Keratinocyte (primary cell): Measurements from ENCODE around the gene CPA3. TPM values are rescaled to one million over a fixed set of nuclear protein-coding genes. Genes with fewer than 3 reads are reported as not detected.

ENCODE experiments used
- DNase-seq: peaks from one replicate; pipeline ENCODE4 v3.0.0-alpha.2; 2011; ENCODE audit warnings: low read depth, missing footprints, low spot score
- FAIRE-seq: peaks from 2 replicates; lab custom pipeline; 2011; peaks lifted over from hg19 to GRCh38; lab: Jason Lieb, UNC
- H2AFZ ChIP-seq: 2 replicates; pipeline ENCODE4 v1.6.0; 2012; ENCODE audit warnings: low read length, control low read depth, inconsistent platforms; ENCODE audit not compliant: control insufficient read depth
- H3K27ac ChIP-seq: 2 replicates; pipeline ENCODE4 v1.5.1; 2011; ENCODE audit warnings: low read length; ENCODE audit not compliant: control insufficient read depth, insufficient read depth
- H3K27me3 ChIP-seq: 3 replicates; pipeline ENCODE4 v1.6.0; 2011; ENCODE audit warnings: low read length; ENCODE audit not compliant: control insufficient read depth, insufficient read depth; ENCODE audit errors: extremely low read depth
- H3K36me3 ChIP-seq, 2 experiments: 2 replicates in 1 of 2; 3 replicates in 1 of 2; pipeline ENCODE4 v1.5.1; 2011; ENCODE audit warnings: low read length in 2 of 2, mild to moderate bottlenecking in 1 of 2; ENCODE audit not compliant: control insufficient read depth in 2 of 2, insufficient read depth in 2 of 2; ENCODE audit errors: extremely low read depth in 1 of 2
- H3K4me1 ChIP-seq: 3 replicates; pipeline ENCODE4 v1.5.1; 2011; ENCODE audit warnings: low read length; ENCODE audit not compliant: control insufficient read depth, insufficient read depth; ENCODE audit errors: extremely low read depth
- H3K4me2 ChIP-seq: 3 replicates; pipeline ENCODE4 v1.6.0; 2011; ENCODE audit warnings: low read depth, low read length; ENCODE audit not compliant: control insufficient read depth, insufficient read depth; ENCODE audit errors: extremely low read depth
- H3K4me3 ChIP-seq, 3 experiments: fragments of 200-600 bp in 1 of 3; sonication (generic) in 1 of 3; 2 replicates in 2 of 3; 3 replicates in 1 of 3; pipeline ENCODE4 v1.5.1; 2011 to 2016; ENCODE audit warnings: low read length in 3 of 3, mild to moderate bottlenecking in 3 of 3, control low read depth in 2 of 3, inconsistent platforms in 1 of 3, low read depth in 1 of 3, mixed read lengths in 1 of 3, mixed run types in 1 of 3, moderate library complexity in 1 of 3; ENCODE audit not compliant: control insufficient read depth in 2 of 3, insufficient read depth in 2 of 3; ENCODE audit errors: extremely low read depth in 1 of 3
- H3K79me2 ChIP-seq: 2 replicates; pipeline ENCODE4 v1.6.0; 2012; ENCODE audit warnings: low read length; ENCODE audit not compliant: control insufficient read depth, insufficient read depth
- H3K9ac ChIP-seq: 3 replicates; pipeline ENCODE4 v1.6.0; 2011; ENCODE audit warnings: low read length; ENCODE audit not compliant: control insufficient read depth, insufficient read depth; ENCODE audit errors: extremely low read depth
- H3K9me1 ChIP-seq: 3 replicates; pipeline ENCODE4 v1.6.0; 2011; ENCODE audit warnings: low read length; ENCODE audit not compliant: control insufficient read depth, insufficient read depth; ENCODE audit errors: extremely low read depth
- H3K9me3 ChIP-seq: 2 replicates; pipeline ENCODE4 v1.5.1; 2012; ENCODE audit warnings: low read depth, low read length; ENCODE audit not compliant: control insufficient read depth
- H4K20me1 ChIP-seq: 3 replicates; pipeline ENCODE4 v1.6.0; 2011; ENCODE audit warnings: low read length; ENCODE audit not compliant: control insufficient read depth, insufficient read depth; ENCODE audit errors: extremely low read depth
- CTCF ChIP-seq, 3 experiments: IDR thresholded peaks in 1 of 3; conservative IDR thresholded peaks in 1 of 3; optimal IDR thresholded peaks in 1 of 3; 2 replicates in 2 of 3; 3 replicates in 1 of 3; pipeline versions ENCODE3 to v1.5.1; 2011; ENCODE audit warnings: low read length in 3 of 3, mild to moderate bottlenecking in 3 of 3, moderate library complexity in 2 of 3, control low read depth in 1 of 3, inconsistent platforms in 1 of 3; ENCODE audit not compliant: insufficient read depth in 2 of 3; ENCODE audit errors: extremely low read depth in 1 of 3
- EZH2 ChIP-seq: IDR thresholded peaks from one replicate; pipeline ENCODE4 v1.6.1; 2012; ENCODE audit warnings: inconsistent platforms, mild to moderate bottlenecking, low read length, moderate library complexity
- dilution Hi-C: fragments of 300-500 bp; cut with MboI; formaldehyde crosslinking; loops from one replicate; pipeline ENCODE4 v1.7.0; 2020; ENCODE audit warnings: low sequenced_read_pairs; ENCODE audit not compliant: extremely low pct_ligation_motif_present
- polyA plus RNA-seq, 5 experiments: library from polyadenylated mRNA; depleted of rRNA in 3 of 5; stranded (reverse) in 3 of 5; stranded (forward) in 1 of 5; unstranded in 1 of 5; fragments of >200 nt; gene quantifications; 1 replicate in 1 of 5; 2 replicates in 3 of 5; 3 replicates in 1 of 5; pipeline versions ENCODE4 v1.2.1 to v1.2.3, GENCODE V29; 2011 to 2012; ENCODE audit warnings: missing spikeins in 2 of 5, low read depth in 1 of 5, low replicate concordance in 1 of 5

The CPA3 gene
- polyA plus RNA-seq, 1 donor (not counting 4 experiments of a cell fraction or from before 2014, with no cell fraction given): not detected

DNA sequence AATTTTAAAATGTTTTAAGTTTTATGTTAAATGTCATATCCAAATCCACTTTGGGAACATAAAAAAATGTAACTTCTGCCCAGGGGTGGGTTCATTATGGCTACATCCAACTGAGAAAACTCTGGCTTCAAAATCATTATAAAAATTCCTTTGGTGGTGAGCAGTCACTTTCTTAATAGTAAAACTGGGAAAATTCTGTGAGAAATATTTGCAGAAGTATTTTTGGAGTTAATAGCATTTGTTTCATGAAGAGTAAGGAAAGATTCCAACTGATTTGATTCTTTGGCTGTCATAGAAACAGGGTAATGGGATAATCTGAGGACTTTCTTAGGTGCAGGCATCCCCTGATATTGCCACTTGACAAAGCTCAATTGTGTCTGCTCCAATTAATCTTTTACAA, 38.8 kb downstream of the CPA3 start:
- Histone ChIP-seq H3K79me2 (no peaks in the 10 kb centered on the region), H3K4me3 (no peak overlapping the region), H3K4me1 (no peaks in the 10 kb centered on the region), H3K36me3 (no peaks in the 10 kb centered on the region), H3K4me2 (no peak overlapping the region), H3K27ac (no peak overlapping the region), H3K9me3 (no peaks in the 10 kb centered on the region), H3K9ac (no peak overlapping the region), H4K20me1 (no peaks in the 10 kb centered on the region), H3K9me1 (no peaks in the 10 kb centered on the region), H2AFZ (no peak overlapping the region), H3K27me3 (no peaks in the 10 kb centered on the region)
- TF ChIP-seq CTCF (optimal IDR thresholded peaks at IDR 0.05 in 1 of 3, IDR thresholded peaks at IDR 0.05 in 1 of 3, conservative IDR thresholded peaks at IDR 0.05 in 1 of 3; ENCODE audit: extremely low read depth in 1 of 3, insufficient read depth in 2 of 3, low read length in 3 of 3) (no peak), EZH2 (no peak)
- no peak for DNase-seq
- dilution Hi-C loops: no loop called here
- FAIRE-seq: no peak

- H4K20me1 ChIP-seq: no peaks in the 10 kb centered on the region
- dilution Hi-C loops: no loop called here
These were observed 41.6 kb downstream of the CPA3 start for GRCh38 chr3:148906667-148907066.

More at GRCh38 chr3:148906667-148907066, 41.6 kb downstream of the CPA3 start:
- no peak overlapping the region for H3K27ac ChIP-seq
- no peaks in the 10 kb centered on the region for H3K36me3 ChIP-seq
- H3K27me3 ChIP-seq: no peaks in the 10 kb centered on the region
- DNase-seq (no peak), FAIRE-seq (no peak)
- no peak overlapping the region for H3K4me3 ChIP-seq
- H3K79me2 ChIP-seq: no peaks in the 10 kb centered on the region
- no peaks in the 10 kb centered on the region for H3K9me3 ChIP-seq
- H3K4me2 ChIP-seq: no peak overlapping the region
- no peak overlapping the region for H3K9ac ChIP-seq
- no peak overlapping the region for H2AFZ ChIP-seq
- no peaks in the 10 kb centered on the region for H3K4me1 ChIP-seq
- TF ChIP-seq EZH2 (no peak), CTCF (optimal IDR thresholded peaks at IDR 0.05 in 1 of 3, IDR thresholded peaks at IDR 0.05 in 1 of 3, conservative IDR thresholded peaks at IDR 0.05 in 1 of 3; ENCODE audit: extremely low read depth in 1 of 3, insufficient read depth in 2 of 3, low read length in 3 of 3) (no peak)
- no peaks in the 10 kb centered on the region for H3K9me1 ChIP-seq
